Stimulated activated CD4-positive, alpha-beta T cell treated with anti-CD3 and anti-CD28 coated beads, Interleukin-4, amount 100 ng/mL, for 4 hours (primary cell): ENCODE measurements around the gene EFHD2.
"Not testable (repeated sequence)": the region's sequence is repeated elsewhere in the genome, so short reads cannot be mapped to it uniquely, and the experiment has no call there.

Experiments
- DNase-seq, 2 experiments: peaks; one replicate each; pipeline ENCODE4 v3.0.0-alpha.2; 2020

EFHD2 gene

DNA sequence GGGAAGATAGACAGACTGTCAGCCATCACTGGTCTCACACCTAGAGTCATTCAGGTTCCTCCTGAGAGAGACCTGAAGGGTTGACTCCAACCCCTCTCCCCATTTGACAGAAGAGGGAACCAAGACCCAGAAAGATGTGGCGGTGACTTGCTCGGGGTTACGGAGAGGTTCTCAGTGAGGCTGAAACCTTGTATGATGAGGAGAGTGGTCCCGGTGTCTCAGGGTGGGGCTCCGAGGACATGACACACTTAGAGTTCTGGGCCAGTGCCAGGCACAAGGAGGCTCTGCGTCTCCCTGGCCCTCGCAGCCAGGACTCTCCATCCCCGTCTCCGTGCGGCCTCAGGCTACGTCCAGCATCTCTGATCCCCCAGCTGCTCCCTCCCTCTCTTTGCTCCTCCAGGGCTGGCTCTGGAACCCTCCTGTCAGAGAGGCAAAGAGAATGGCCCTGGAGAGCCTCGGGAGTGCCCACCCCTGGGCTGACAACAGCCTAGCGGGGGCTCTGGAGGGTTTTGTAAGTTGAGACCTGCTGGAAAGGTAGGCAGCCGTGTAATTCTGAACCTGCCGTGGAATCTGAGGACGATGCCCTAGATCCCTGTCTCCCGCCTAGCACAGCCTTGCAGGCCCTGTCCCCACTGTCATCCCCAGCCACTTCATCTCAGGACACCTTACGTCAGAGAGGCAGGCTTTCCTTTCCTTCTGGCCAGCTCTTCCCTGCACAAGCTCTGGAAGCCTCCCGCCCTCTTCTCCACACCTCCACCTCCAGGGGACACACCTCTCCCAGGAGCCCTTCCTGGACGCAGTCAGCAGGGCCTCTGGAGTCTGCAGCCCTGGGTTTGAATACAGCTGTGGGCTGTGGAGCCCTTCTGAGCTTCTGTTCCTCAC, 4.1 kb downstream of the EFHD2 start:
- no peak for DNase-seq

DNA sequence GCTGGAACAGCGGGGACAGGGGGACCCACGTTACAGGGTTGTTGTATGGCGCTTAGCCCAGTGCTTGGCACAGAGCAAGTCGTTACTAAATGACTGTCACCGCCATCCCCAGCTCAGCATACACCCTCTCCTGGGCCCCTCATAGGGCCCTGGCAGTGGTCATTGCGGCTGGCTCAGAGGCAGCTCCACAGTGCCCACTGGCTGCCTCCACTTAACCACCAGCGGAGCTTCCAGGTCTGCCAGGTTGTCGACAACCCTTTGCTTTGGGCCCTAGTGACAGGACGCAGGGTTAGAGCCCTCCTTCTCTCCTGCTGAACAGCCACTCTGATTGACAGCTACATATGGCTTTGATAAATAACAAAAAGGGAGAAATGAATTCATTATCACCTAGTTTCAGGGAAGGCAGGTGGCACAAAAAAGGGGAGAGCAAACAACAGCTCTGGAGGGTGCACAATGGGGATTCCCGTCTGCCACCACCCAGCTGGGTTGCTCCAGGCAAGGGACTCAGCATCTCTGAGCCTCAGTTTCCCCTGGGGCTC, 4.8 kb downstream of the EFHD2 start:
- no peak for DNase-seq

DNA sequence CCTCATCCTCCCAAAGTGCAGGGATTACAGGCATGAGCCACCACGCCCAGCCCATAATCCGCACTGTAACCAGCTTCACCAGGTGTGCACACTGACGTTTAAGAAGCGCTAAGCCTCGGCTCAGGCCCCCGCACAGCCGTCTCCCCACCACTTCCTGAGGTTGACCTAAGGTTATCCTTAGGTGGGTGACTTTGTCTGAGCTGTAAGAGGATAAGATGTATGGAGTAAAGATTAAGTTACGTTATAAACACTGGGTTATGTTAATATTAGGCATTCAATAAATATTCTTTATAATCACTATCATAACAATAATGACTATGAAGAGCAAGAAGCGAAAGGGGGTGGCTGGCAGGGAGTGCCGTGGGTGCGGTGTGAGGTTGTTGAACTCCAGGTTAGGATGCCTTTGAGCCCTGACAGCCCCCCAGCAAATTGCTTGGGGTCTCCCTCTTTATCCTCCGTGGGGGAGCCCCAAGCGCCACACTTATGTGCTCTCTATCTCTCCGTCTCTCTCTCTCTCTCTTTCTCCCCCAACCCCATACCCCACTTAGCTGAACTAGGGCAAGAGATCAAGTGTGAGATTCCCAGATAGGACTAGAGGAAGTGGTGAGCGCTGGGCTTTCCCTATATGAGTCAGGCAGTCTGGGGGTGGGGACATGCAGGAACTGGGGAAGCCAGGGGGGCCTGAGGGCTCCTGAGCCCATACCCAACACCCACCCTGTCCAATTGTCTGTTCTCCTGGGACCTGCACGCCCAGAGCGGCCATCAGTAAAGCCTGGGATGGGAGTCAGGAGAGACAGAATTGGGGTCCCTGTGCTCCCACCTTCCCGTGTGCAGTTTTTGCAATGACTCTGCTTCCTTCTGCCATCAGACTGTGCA, 7.6 kb downstream of the EFHD2 start:
- peak; percentile 30 to 74 for DNase-seq

DNA sequence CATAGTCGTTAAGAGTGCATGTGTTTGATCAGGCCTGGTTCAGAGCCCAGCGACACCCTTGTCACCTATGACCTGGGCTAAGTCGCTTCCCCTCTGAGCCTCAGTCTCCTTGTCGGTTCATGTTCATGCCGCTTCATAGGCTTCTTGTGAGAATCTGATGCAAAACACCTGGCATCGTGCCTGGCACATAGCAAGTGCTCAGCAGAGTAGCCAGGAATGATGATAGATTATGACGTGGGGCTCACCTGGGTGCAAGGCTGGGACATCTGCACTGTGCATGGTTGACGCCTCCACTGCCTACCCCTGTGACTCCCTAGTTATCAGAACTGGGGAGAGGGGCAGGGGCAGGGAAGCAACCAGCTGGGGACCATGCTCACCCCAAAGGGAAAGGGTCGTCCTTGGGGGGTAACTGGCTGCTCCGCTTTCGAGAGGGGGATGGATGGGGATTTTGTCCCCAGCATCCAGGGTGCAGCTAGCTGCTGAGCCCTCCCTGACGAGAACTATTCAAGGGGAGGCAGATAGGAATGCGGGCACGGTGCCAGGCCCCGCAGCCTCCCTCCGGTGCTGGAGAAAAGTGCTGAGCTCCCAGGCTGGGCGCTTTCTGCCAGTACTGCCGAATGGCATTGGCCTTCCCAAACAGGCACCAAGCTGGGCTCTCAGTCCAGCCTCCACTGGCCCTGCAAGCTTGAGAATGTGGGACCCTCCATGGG, 9.3 kb downstream of the EFHD2 start:
- no peak for DNase-seq

DNA sequence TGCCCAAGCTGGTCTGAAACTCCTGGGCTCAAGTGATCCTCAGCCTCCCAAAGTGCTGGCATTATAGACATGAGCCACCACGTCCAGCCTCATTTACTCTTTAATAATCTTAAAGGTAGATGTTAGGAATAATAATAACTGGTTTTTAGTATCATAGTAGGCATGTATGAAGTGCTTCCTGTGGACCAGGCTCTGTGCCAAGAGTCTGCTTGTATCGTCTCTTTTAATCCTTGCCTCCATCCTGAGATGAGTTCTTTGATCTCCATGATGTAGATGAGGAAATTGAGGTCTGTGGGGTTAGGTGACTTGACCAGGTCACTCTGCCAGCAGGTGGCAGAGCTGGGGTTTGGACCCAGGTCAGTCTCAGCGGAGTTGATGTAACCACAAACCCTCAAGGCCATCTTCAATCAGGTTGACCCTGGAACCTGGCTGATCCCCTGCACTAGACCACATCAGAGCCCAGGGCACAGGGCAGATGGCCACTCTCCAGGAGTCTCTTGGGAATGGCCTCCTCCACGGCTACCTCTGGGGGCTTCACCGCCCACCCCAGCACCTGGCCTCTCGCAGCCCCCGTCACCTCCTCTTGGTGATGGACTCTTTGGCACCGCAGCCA, 11.3 kb downstream of the EFHD2 start:
- DNase-seq: no peak

DNA sequence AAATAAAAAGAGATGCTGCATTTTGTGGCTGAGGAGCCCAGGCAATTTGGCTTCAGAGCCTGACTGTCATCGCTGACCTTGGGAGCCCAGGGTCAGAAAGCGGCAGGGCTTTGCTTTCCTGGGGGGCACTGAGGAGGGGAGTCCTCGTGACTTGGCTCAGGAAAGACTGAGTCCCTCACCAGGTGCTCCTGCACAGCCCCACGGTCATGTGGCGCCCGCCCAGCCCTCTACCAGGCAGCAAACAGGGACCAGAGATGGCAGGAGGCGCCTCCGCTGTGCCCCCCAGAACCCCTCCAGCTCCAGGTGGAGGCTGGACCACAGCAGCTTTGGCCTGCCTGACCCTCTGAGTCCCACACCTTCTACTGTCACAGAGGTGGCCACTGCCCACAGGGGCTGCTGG, 13.2 kb downstream of the EFHD2 start:
- DNase-seq: no peak

DNA sequence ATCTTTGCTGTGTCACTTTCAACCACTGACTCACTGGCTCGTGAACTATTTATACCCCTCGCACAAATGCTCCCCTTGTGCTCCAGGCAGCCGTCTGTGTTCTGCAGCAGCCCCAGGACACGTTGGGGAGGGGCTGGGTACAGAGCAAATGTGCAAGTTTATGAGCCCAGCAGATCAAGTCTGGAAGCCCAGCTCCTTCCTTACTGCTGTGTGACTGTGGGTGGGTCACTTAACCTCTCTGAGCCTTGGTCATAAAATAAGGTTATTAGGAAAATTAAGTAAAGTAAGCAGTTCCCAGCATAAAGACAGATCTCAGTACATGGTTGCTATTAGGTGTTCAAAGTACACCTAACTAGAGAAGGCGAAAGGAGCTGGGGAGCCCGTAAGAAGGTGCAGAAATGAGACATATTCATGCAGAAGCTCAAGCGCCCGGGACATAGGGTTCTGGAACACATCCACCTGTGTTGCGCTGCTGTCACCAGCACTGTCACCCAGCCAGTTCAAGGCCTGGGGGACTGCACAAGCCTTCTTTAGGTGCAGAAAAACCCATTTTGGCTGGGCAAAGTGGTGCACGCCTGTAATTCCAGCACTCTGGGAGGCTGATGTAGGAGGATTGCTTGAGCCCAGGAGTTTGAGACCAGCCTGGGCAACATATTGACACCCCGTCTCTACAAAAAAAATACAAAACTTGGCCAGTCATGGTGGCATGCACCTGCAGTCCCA, 13.8 kb downstream of the EFHD2 start:
- DNase-seq: no peak

DNA sequence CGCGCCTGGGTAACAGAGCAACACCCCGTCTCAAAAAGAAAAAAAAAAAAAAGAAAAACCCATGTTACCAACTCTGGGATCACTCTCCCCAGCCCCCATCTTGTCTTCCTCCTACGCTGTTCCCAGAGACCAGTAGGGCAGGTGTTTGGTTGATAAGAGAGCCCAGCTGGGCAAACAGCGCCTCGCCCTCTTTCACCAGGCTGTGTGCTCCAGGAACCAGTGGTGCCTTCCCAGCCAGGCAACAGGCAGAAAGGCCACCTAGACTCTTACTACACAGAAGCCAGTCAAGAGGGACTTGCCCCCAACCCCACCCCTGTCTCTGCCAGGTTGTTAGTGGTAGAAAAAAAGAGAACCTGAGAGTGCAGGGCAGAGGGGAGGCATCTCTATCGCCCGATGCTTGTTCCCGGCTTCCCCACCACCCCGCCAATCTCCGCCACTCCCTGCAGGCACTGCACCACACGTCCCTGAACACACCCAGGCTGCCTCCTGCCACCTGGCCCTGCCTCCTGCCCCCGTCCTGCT, 14.5 kb downstream of the EFHD2 start:
- no peak for DNase-seq

DNA sequence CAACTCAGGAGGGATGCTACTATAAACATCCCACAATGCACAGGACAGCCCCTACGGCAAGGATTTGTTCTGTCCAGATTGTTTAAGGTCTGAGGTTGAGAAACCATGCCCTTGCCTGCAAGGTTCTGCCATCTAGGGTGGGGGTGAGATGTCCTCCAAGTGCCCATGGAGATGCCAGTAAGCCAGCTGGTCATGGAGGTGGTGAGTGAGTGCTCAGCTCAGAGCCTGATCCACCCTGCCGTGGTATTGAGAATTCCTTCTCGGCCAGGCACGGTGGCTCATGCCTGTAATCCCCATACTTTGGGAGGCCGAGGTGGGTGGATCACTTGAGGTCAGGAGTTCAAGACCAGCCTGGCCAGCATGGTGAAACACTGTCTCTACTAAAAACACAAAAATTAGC, 15.3 kb downstream of the EFHD2 start:
- DNase-seq: no peak

DNA sequence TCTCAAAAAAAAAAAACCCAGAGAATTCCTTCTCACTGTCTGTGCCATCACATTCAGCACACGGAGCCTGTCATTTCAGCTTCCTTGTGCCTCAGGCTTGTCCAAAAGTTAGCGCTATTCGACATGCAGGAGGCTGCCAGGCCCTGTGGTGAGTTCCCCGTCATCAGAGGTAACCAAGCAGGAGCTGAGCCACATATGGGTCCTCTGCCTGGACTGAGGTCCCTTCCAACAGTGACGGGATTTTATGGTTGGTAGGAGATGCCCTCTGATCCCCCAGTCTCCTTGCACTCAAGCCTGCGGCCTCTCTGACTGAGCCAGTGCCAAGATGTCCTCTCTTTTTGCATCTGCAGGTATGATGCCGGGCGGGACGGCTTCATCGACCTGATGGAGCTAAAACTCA, 15.8 kb downstream of the EFHD2 start:
- DNase-seq: no peak

DNA sequence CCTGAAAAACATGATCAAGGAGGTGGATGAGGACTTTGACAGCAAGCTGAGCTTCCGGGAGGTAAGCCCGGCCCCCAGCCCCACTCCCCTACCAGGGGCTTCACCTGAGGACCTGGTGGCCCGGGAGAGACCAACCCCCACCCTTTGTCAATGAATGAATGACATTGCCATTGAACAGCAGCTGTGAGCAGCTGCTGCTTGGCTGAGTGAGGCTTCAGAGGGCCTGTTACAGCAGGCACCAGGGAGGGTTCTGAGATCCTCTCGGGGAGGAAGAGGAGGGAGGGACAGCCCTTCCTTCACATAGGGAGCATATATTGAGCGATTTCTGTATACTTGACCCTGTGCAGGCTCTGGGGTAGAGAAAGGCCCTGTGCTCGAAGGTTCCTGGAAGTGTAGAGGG, 16.3 kb downstream of the EFHD2 start:
- no peak for DNase-seq

DNA sequence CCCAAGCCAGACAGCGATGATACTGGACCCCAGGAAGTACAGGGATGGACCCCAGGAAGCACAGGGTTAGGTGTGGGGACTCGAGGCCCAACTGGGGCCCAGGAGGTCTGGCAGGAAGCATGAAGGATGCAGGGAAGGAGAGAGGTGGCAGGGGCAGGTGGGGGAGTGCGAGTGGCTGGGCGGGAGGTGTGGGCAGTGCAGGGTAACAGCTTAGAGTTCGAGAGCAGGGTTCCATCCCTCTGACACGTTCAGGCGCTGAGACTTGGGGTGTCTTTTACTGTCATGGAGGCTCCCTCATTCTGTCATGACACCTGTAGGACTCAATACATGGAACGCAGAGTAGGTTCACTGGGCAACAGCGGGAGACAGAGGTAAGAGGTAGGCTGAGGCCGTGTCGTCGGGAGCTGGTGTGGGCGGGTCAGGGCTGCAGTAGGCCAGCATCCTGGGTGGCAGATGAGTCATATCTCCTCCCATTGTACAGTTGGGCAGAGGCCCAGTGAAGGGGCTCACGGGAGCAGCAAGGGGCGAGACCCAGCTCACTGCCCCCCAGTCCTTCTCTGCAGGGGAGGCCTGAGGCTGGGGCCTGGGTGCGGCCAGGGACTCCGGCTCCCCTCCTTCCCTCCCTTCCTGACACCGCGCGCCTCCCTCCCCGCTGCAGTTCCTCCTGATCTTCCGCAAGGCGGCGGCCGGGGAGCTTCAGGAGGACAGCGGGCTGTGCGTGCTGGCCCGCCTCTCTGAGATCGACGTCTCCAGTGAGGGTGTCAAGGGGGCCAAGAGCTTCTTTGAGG, 17.0 kb downstream of the EFHD2 start:
- DNase-seq: no peak

DNA sequence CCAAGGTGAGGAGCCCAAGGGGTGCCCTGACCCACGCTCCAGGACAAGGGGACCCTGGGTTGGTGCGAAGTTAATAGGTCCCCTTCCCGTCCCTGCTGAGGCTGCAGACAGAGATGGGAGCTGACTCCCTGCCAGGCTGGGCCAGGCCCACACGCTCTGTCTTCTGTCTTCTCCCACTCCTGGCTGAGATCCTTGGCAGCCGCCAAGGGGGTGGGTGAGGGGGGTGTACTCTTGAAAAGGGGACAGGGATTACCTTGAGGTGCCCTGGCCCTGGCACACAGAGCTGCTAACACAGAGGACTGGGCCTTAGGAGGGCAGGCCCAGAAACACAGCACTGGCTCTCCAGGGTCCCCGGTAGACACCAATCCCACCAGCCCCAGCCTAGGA, 17.6 kb downstream of the EFHD2 start:
- no peak for DNase-seq

DNA sequence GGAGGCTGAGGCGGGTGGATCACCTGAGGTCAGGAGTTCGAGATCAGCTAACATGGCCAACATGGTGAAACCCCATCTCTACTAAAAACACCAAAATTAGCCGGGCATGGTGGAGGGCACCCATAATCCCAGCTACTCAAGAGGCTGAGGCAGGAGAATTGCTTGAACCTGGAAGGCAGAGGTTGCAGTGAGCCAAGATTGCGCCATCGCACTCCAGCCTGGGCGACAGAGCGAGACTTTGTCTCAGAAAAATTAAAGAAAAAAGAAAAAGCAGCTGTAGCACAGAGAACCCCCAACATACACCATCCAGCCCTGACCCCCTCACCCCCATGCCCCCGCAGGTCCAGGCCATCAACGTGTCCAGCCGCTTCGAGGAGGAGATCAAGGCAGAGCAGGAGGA, 18.6 kb downstream of the EFHD2 start:
- DNase-seq: not testable (repeated sequence)

DNA sequence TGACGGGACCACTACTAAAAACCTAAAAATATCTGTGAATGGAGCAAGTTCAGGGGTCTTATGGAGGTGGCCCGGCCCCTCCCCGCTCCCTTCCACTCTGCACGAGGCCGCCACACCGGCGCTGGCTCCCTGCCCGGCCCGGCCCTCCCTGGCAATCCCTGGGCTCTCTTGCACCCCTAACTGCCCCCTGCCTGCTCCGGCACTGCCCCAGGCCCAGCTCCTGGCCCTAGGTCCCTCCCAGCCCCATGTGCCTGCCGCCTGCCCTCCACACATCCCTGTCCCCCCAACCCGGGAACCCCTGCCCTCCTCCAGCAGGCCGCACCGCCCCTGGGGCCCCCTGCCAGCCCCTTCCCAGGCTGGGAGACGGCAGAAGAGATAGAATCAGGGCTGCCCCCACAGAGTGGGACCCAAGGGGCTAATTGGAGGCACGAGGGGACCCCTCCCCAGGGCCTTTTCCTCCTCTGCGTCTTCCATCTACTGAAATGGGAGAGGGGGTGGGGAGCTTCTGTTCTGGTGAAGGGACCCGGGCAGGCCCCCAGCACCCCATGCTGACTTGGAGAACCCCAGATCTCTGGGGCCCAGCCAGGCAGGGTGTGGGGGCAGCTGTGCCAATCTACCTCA, 19.2 kb downstream of the EFHD2 start:
- no peak for DNase-seq

DNA sequence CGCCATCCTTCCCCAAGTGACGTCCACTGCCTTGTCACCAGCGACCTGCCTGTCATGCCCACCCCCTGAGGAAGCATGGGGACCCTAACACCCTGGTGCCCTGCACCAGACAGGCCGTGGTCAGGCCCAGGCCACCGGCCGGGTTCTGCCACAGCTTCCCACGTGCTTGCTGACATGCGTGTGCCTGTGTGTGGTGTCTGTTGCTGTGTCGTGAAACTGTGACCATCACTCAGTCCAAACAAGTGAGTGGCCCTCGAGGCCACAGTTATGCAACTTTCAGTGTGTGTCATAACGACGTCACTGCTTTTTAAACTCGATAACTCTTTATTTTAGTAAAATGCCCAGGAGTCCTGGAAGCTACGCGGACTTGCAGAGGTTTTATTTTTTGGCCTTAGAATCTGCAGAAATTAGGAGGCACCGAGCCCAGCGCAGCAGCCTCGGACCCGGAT, 20.0 kb downstream of the EFHD2 start:
- no peak for DNase-seq

DNA sequence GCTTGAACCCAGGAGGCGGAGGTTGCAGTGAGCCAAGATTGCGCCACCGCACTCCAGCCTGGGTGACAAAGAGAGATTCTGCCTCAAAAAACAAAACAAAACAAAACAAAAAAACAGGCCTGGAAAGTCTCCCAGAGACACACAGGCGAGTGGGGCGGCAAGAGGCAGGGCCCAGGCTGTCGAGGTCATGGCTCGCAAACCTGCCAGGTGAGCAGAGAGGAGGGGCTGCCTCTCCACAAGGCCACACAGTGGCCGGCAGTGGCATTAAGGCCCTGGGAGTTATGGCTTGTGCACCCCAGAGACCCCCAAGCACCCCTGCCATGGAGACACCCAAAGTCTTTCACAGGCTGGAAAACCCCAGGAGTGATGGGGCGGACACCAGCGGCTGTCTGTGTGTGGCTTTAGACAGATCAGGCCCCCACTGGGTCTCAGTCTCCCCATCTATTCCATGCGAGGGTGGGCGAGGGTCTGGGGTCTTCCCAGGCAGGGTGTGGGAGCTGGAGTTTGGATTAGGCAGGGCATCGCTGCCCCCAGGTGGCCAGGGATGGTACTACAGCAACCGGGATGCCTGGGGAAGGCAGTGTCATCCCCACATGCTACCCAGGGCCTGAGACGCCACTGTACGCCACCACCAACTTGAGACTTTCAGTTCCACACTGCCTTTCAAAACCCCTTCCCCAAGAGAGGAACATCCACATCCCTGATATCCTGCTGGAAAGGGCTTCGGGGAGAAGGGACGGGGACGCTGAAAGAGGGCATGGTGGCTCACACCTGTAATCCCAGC, 21.3 kb downstream of the EFHD2 start:
- peak; percentile 53 to 75 for DNase-seq

DNA sequence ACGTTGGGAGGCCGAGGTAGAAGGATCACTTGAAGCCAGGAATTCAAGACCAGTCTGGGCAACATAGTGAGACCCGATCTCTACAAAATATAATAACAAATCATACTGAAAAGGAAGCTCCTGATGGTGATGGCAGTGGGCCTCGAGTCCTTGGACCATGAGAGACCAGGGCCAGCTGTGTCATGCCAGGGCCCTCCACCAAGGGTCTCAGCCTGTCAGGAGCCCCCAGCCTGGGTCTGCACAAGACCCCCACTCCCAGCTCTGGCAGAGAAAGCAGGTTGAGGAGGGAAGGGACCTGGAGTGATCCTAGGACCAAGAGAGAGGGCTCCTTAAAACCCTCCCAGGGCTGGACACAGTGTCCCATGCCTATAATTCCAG, 21.9 kb downstream of the EFHD2 start:
- no peak for DNase-seq

DNA sequence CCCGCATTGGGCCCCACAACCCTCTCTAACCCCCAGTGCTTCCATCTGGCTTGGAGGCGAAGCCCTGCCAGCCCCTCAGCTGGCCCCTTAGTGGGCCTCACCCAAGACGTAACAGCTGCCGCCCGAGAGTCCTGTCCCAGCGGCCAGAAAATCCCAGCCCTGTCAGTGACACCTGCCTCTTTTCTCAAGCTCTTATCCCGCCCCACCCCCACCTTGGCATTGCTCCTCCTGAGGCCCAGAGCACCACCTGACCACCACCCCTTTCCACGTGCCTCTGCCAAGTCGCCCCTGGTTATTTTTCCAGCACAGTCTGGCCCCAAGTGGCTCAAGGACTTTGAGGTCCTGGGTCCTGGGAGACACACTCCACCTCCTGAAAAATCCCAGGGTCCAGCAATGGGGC, 22.6 kb downstream of the EFHD2 start:
- no peak for DNase-seq

DNA sequence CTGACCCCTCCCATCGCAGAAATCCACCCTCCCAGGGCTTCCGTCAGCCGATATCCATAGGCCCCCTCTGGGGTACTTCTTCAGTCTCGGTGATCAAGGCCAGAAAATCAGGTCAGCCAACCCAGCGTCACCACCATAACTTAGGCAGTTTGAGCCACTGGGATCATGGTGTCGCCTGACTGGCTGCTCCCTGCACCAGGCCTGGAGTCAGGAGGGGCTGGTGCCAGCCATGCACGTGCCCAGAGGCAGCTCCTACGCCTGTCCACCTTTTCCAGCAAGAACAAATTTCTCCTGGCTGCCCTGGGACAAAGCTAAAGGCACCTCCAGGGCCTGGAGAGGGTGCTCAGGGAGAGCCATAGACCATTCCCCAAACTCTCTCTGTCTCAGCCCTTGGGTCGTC, 23.8 kb downstream of the EFHD2 start:
- no peak for DNase-seq
